OCI-LY1 (cell line): ENCODE data around the gene RNF212.

Experiments
- CTCF ChIP-seq: fragments of 200-600 bp; sonication (generic), shearing (Covaris generic); IDR thresholded peaks from 2 replicates; pipeline ENCODE4 v1.5.1; 2017; ENCODE audit warnings: mild to moderate bottlenecking, antibody characterized with exemption, low read length, moderate library complexity, mixed read lengths
- EZH2 ChIP-seq: fragments of 200-600 bp; sonication (generic), shearing (Covaris generic); IDR thresholded peaks from 2 replicates; pipeline ENCODE4 v1.8.0; 2017; ENCODE audit warnings: borderline replicate concordance, mixed run types, mild to moderate bottlenecking, antibody characterized with exemption, low read length, moderate library complexity, mixed read lengths

- TF ChIP-seq CTCF, result no peak
- TF ChIP-seq EZH2, result no peak
These were observed 52.2 kb downstream of the RNF212 start for GRCh38 chr4:1061056-1061700.
